Transverse colon (tissue), 4 donors: ENCODE data around the gene OSBPL3. TPM values are rescaled to one million over a fixed set of nuclear protein-coding genes. Genes with fewer than 3 reads are reported as not detected.

Experiments used
- DNase-seq: peaks from one replicate; pipeline ENCODE4 v3.0.0-alpha.2; 2019
- H3K27ac ChIP-seq, 4 donors: fragments of 200-600 bp; sonication (generic); 2 replicates each; pipeline ENCODE4 v1.5.1; 2016 to 2018; ENCODE audit warnings: inconsistent platforms in 4 of 4
- H3K27me3 ChIP-seq: fragments of 200-600 bp; sonication (generic); 2 replicates; pipeline ENCODE4 v1.5.1; 2017; ENCODE audit warnings: inconsistent platforms
- H3K36me3 ChIP-seq, 4 donors: fragments of 200-600 bp; sonication (generic); 2 replicates each; pipeline ENCODE4 v1.5.1; 2017 to 2019; ENCODE audit warnings: inconsistent platforms in 4 of 4
- H3K4me1 ChIP-seq, 4 donors: fragments of 200-600 bp; sonication (generic); 2 replicates each; pipeline ENCODE4 v1.5.1; 2017 to 2020; ENCODE audit warnings: inconsistent platforms in 4 of 4
- H3K4me3 ChIP-seq, 4 donors: fragments of 200-600 bp; sonication (generic); 1 replicate in 1 of 4; 2 replicates in 3 of 4; pipeline versions ENCODE4 v1.5.1 to v1.6.1; 2017 to 2019; ENCODE audit warnings: inconsistent platforms in 4 of 4
- H3K9me3 ChIP-seq, 2 donors: fragments of 200-600 bp; sonication (generic); 2 replicates each; pipeline ENCODE4 v1.5.1; 2017 to 2019; ENCODE audit warnings: inconsistent platforms in 2 of 2
- CTCF ChIP-seq, 5 experiments: fragments of 200-600 bp in 3 of 5; fragments of 450-650 bp in 2 of 5; sonication (generic) in 3 of 5; IDR thresholded peaks; 1 replicate in 2 of 5; 2 replicates in 3 of 5; pipeline ENCODE4 v1.5.1; 2016 to 2017; ENCODE audit warnings: antibody characterized with exemption in 5 of 5, inconsistent platforms in 3 of 5, mild to moderate bottlenecking in 2 of 5, moderate library complexity in 1 of 5
- EP300 ChIP-seq: sonication (generic); formaldehyde crosslinking; IDR thresholded peaks from one replicate; pipeline ENCODE4 v1.6.1; 2017; ENCODE audit warnings: antibody characterized with exemption, low read depth
- POLR2A ChIP-seq: fragments of 450-650 bp; IDR thresholded peaks from one replicate; pipeline ENCODE4 v1.6.1; 2016; ENCODE audit warnings: antibody characterized with exemption, mild to moderate bottlenecking, moderate library complexity
- POLR2AphosphoS5 ChIP-seq, 3 donors: sonication (generic); formaldehyde crosslinking; IDR thresholded peaks; one replicate each; pipeline ENCODE4 v1.6.1; 2016; ENCODE audit warnings: antibody characterized with exemption in 3 of 3
- WGBS, 2 donors: methylation state at CpG; one replicate each; pipeline ENCODE4 v1.1.5; 2018; ENCODE audit warnings: low coverage in 1 of 2; 5-methylcytosine and 5-hydroxymethylcytosine counted together
- in situ Hi-C, 4 donors: fragments of 200-750 bp; cut with MboI; loops; one replicate each; pipeline versions ENCODE4 v1.15.0 to v1.15.1; 2017; ENCODE audit warnings: low sequenced_read_pairs in 3 of 4, low pct_ligation_motif_present in 1 of 4, low pct_unique_long_range_greater_than_20kb in 1 of 4
- intact Hi-C: fragments of 100-400 bp; cut with DNase I; formaldehyde crosslinking; loops from one replicate; pipeline ENCODE4 v1.15.1; 2023; ENCODE audit warnings: low total_unique reads
- total RNA-seq, 4 donors: library from RNA; depleted of rRNA; stranded (reverse); fragments of >200 nt; gene quantifications; one replicate each; pipeline ENCODE4 v1.1.0, GENCODE V29; 2016

The OSBPL3 gene
- total RNA-seq, 4 donors from 2014 or later: 6.7 to 20.6 (median 8.0) TPM

GRCh38 chr7:24825931-24826661 lies 153.9 kb downstream of the OSBPL3 start:
- Histone ChIP-seq H3K27ac (peak overlapping the region; percentile 64 to 80 (median 68)), H3K27me3 (no peaks in the 10 kb centered on the region), H3K4me1 (peaks cover 17 to 58% (median 21%) of the 10 kb centered on the region in 4 donors), H3K9me3 (no peaks in the 10 kb centered on the region), H3K4me3 (no peak overlapping the region), H3K36me3 (no peaks in the 10 kb centered on the region)
- in situ Hi-C loops (loop anchor here in 2 of 4 donors (10.0 kb wide), 2 partner anchors 149 to 159 kb away; partner anchors contain the start of gene OSBPL3 (in 1 of the 2)), intact Hi-C loops (loop anchor here (10.0 kb wide), 1 partner anchor 159 kb away; the partner anchor contains the start of gene OSBPL3)
- 54 to 71% methylated on average over 4 to 6 of the region's 6 CpGs for WGBS, 2 donors
- DNase-seq: peak; percentile 71
- peak in 1 of 3 donors; percentile 40 for TF ChIP-seq POLR2AphosphoS5 (IDR thresholded peaks at IDR 0.05)
- no peak for TF ChIP-seq CTCF (IDR thresholded peaks at IDR 0.05)
- TF ChIP-seq EP300: no peak

GRCh38 chr7:24825381-24825794 lies 154.6 kb downstream of the OSBPL3 start:
- intact Hi-C loops: loop anchor here (10.0 kb wide), 1 partner anchor 159 kb away; the partner anchor contains the start of gene OSBPL3
- no peaks in the 10 kb centered on the region for H3K36me3 ChIP-seq
- H3K4me1 ChIP-seq: peaks cover 17 to 59% (median 25%) of the 10 kb centered on the region in 4 donors
- 20 to 31% methylated on average over 1 of the region's 1 CpG for WGBS, 2 donors
- no peak for DNase-seq
- no peaks in the 10 kb centered on the region for H3K9me3 ChIP-seq
- TF ChIP-seq EP300 (no peak), POLR2A (no peak), POLR2AphosphoS5 (IDR thresholded peaks at IDR 0.05) (no peak), CTCF (IDR thresholded peaks at IDR 0.05) (no peak)
- in situ Hi-C loops: loop anchor here in 2 of 4 donors (10.0 kb wide), 2 partner anchors 149 to 159 kb away; partner anchors contain the start of gene OSBPL3 (in 1 of the 2)
- H3K27me3 ChIP-seq: no peaks in the 10 kb centered on the region
- H3K27ac ChIP-seq: peak overlapping the region; percentile 64 to 80 (median 68)
- H3K4me3 ChIP-seq: no peak overlapping the region

- intact Hi-C loops (loop anchor here (5.0 to 10.0 kb wide), 3 partner anchors 160 to 452 kb away; partner anchors contain the start of gene OSBPL3), in situ Hi-C loops (loop anchor here in 2 of 4 donors (10.0 kb wide), 2 partner anchors 150 to 160 kb away; partner anchors contain the start of gene OSBPL3 (in 1 of the 2))
- Histone ChIP-seq H3K36me3 (no peaks in the 10 kb centered on the region), H3K27me3 (no peaks in the 10 kb centered on the region), H3K4me1 (peaks cover 17 to 56% (median 27%) of the 10 kb centered on the region in 4 donors), H3K4me3 (no peak overlapping the region), H3K9me3 (no peaks in the 10 kb centered on the region), H3K27ac (peak overlapping the region in 1 of 4 donors; percentile 80)
- no peak for TF ChIP-seq POLR2AphosphoS5 (IDR thresholded peaks at IDR 0.05)
- TF ChIP-seq CTCF (IDR thresholded peaks at IDR 0.05): no peak
- 75 to 82% methylated on average over 3 of the region's 3 CpGs for WGBS, 2 donors
- no peak for DNase-seq
These were observed 155.1 kb downstream of the OSBPL3 start for GRCh38 chr7:24824896-24825295.

- no peaks in the 10 kb centered on the region for H3K9me3 ChIP-seq
- peaks cover 17 to 52% (median 27%) of the 10 kb centered on the region in 4 donors for H3K4me1 ChIP-seq
- no peak overlapping the region for H3K4me3 ChIP-seq
- H3K27me3 ChIP-seq: no peaks in the 10 kb centered on the region
- H3K36me3 ChIP-seq: no peaks in the 10 kb centered on the region
- WGBS, 2 donors: 90 to 100% methylated on average over 1 to 3 of the region's 3 CpGs
- in situ Hi-C loops (loop anchor here in 2 of 4 donors (10.0 kb wide), 2 partner anchors 150 to 160 kb away; partner anchors contain the start of gene OSBPL3 (in 1 of the 2)), intact Hi-C loops (loop anchor here (5.0 to 10.0 kb wide), 3 partner anchors 160 to 453 kb away; partner anchors contain the start of gene OSBPL3)
- H3K27ac ChIP-seq: no peak overlapping the region
- no peak for TF ChIP-seq POLR2A
- no peak for TF ChIP-seq POLR2AphosphoS5 (IDR thresholded peaks at IDR 0.05)
- TF ChIP-seq EP300: no peak
- no peak for TF ChIP-seq CTCF (IDR thresholded peaks at IDR 0.05)
- no peak for DNase-seq
These were observed 155.6 kb downstream of the OSBPL3 start for GRCh38 chr7:24824400-24824799.
